GM21529 (cell line): Measurements from ENCODE around the gene GPC6.

ENCODE experiments used
- ATAC-seq: cut with Tn5 transposase; IDR thresholded peaks from one replicate; pipeline ENCODE4 v1.9.1; 2021; ENCODE audit not compliant: unreplicated experiment

GPC6 gene

DNA sequence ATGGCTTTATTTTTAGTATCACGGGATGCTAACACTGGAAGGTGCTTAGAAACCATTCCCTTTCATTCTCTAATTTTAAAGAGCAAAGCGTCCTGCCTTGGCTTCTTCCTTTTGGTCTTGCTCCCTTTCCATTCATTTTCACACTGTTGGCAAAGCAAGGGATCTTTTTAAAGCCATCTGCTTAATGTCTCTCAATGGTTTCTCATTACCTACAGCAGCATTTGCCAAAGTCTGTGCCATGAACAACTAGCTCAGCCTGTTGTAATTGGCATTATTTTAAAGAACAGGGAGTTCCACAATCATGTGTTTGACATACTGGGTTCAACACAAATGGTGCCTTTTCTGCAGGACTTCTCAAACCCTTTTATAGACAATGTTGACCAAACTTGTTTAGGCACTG lies 444.3 kb downstream of the GPC6 start:
- no peak for ATAC-seq

GRCh38 chr13:93672996-93673395 lies 446.4 kb downstream of the GPC6 start:
- no peak for ATAC-seq

DNA sequence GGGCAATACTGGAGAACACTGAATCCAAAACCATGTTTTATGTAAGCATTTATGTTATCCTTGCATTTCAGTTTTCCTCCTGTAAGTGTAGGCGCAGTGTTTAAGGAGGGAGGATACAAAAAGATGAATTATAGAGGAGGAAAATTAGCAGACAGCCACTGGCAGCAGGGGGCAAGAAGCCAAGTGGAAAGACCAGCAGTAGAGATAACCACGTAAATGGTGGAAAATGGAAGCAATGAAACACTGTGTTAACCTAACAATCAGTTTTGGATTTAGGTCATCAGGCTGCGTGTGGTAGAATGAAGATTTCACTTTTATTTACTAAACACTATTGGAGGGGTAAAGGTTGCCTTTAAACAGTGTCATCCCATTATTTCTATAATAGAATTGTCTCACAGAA lies 447.3 kb downstream of the GPC6 start:
- ATAC-seq: no peak

GRCh38 chr13:93674337-93674755 lies 447.7 kb downstream of the GPC6 start:
- ATAC-seq: no peak

DNA sequence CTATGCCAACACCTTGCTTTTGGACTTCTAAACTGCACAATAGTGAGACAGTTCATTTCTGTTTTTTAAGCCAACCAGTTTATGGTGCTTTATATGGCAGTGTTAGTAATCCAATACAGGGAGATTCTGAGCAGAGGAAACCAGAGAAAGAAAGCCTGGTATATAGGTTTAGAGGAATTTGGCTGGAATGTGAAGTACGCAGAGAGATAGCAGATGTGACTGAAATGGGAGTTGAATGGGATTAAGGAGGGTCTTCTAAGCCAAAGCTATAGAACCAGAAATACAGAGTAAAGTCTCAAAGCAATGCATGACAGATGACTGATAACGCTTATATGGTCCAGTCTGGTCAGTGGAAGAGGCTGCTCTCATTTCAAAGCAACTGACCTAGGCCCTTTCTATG lies 453.7 kb downstream of the GPC6 start:
- no peak for ATAC-seq

- no peak for ATAC-seq
Observed at GRCh38 chr13:93685900-93686299, 459.3 kb downstream of the GPC6 start.

GRCh38 chr13:93686399-93686798 lies 459.8 kb downstream of the GPC6 start:
- no peak for ATAC-seq

DNA sequence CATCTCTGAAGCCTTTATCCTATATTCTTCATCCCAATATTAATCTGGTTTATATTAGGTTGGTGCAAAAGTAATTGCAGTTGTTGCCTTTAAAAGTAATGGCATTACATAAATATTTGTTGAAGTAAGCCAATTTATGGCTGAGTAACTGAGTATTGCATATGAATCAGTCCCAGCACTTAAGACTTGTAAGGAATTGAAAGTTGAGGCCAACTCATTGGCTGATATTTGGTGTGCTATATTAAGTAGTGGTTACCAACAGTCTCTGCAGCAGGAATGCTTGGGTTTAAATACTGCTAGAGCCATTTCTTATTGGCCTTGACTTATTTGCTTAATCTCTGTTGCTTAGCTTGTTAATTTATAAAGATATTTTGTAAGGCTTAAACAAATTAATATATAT lies 460.7 kb downstream of the GPC6 start:
- no peak for ATAC-seq

DNA sequence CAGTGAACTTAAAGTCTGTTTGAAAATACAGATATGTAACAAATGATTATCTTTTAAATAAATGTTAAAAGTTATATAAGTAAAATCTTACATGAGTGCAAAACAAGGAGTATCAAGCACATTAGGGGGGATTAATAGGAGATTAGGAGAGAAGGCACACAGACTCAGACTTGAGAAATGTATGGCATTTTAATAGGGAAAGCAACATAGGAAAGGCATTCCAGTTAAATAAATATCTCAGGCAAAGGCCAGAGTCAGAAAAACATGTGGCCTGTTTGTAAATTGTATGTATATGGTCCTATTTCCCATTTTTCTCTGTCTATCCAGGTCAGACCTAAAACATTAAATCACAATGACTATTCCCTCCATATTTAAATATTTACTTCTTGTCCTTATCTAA lies 462.7 kb downstream of the GPC6 start:
- ATAC-seq: no peak

DNA sequence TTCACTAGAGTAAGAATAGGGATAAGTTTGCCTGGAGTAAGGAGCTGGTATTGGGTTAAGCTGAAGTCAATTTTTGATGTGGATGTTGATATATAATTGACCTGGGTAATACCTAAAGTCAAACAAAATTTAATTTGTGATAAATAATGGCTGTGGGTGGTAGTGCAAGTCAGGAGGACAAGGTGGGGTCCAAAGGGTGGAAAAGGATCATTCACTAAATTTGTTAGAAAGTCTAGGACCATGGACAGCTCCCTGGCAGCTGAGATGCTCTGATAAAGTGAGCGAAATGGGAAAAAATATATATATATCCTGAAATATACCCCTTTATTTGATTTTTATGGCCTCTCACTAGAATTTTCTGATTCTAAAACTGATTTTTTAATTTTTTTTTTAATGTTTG lies 463.5 kb downstream of the GPC6 start:
- ATAC-seq: no peak

- ATAC-seq: no peak
Observed at GRCh38 chr13:93698016-93698613, 471.5 kb downstream of the GPC6 start.

GRCh38 chr13:93700115-93700514 lies 473.5 kb downstream of the GPC6 start:
- ATAC-seq: no peak

- no peak for ATAC-seq
Observed at GRCh38 chr13:93708308-93709075, 481.9 kb downstream of the GPC6 start.

DNA sequence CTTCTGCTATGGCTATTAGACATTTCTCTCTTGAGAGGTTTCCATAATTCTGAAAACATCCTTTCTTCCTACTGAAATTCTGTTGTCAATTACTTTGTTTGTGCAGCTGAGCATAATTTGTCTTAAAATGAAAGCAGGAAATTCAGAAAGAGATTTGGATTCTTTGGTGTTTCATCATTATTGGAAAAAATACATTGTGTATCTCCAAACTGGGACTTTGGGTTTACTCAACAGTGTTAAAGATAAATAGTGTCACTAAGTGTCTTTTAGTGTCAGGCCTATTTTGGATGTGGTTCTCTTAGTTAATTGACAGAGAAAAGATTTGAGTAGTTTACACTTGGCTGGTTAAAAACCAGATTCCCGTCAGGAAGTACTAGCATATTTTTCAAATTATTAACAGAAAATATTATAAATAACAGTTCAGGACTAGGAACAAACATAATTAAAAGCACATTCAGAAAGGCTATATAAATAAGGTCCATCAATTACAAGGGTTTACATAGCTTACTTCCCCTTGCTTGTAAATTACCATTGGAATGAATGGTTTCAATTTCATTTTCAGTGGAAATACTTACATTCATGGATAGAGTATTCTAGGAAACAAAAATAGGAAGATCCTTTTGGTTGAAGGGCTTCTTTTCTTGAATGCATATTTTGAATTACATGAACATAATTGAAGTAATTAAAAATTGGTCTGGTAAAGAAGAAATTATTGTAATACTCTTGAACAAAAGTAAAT lies 483.1 kb downstream of the GPC6 start:
- no peak for ATAC-seq

GRCh38 chr13:93714171-93714570 lies 487.6 kb downstream of the GPC6 start:
- ATAC-seq: no peak

GRCh38 chr13:93715866-93716265 lies 489.3 kb downstream of the GPC6 start:
- ATAC-seq: no peak

DNA sequence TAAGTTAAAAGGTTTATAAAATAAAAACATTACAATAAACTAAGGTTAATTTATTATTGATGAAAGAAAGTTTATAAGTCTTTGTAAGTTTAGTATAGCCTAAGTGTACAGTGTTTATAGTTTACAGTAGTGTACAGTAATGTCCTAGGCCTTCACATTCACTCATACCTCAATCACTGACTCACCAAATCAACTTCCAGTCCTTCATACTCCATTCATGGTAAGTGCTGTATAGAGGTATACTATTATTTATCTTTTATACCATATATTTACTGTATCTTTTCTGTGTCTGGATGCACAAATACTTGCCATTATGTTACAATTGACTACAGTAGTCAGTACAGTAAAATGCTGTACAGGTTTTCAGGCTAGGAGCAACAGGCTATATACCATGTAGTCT lies 490.0 kb downstream of the GPC6 start:
- ATAC-seq: no peak

GRCh38 chr13:93721483-93721882 lies 494.9 kb downstream of the GPC6 start:
- ATAC-seq: no peak

- ATAC-seq: no peak
Observed at GRCh38 chr13:93723316-93723715, 496.7 kb downstream of the GPC6 start.

- no peak for ATAC-seq
Observed at GRCh38 chr13:93724187-93724586, 497.6 kb downstream of the GPC6 start.

GRCh38 chr13:93726173-93726957 lies 499.8 kb downstream of the GPC6 start:
- no peak for ATAC-seq
